ENCODE data around the gene PTPRB. TPM values are rescaled to one million over a fixed set of nuclear protein-coding genes. Genes with fewer than 3 reads are reported as not detected.

Gene PTPRB
- total and polyA plus RNA-seq, 2 of the 8 experiments (the other 6 are each of a cell fraction or from before 2014, with no cell fraction given) = 0.36 to 0.58 TPM

GRCh38 chr12:70628701-70629480 is 8.3 kb downstream of the PTPRB start:
- Histone ChIP-seq H3K4ac (replicated peaks; ENCODE audit: insufficient read length, low read depth, low read length) (no peak overlapping the region), H3K56ac (replicated peaks; ENCODE audit: insufficient read length, low read depth, low read length) (no peak overlapping the region), H2BK12ac (ENCODE audit: low read depth, low read length) (no peak overlapping the region), H2BK15ac (ENCODE audit: low read length) (no peak overlapping the region), H2AFZ (ENCODE audit: low read length) (no peak overlapping the region), H4K5ac (ENCODE audit: insufficient read length, low read depth, low read length) (no peak overlapping the region), H3K4me1 (replicated peaks in 1 of 4; ENCODE audit: control insufficient read depth in 3 of 4, insufficient read depth in 4 of 4, low read length in 3 of 4) (no peaks in the 10 kb centered on the region), H2BK120ac (replicated peaks; ENCODE audit: low read depth, low read length) (no peak overlapping the region), H2BK5ac (ENCODE audit: low read depth, low read length) (no peak overlapping the region), H3K79me2 (ENCODE audit: control insufficient read depth in 1 of 2, insufficient read depth in 2 of 2, low read length in 2 of 2) (no peaks in the 10 kb centered on the region), H3K23me2 (ENCODE audit: low read depth, low read length) (no peaks in the 10 kb centered on the region), H3K9me3 (ENCODE audit: insufficient read depth in 2 of 2, low read depth in 1 of 2, low read length in 1 of 2) (no peaks in the 10 kb centered on the region), H3K9ac (replicated peaks in 1 of 4; ENCODE audit: extremely low read depth in 1 of 4, low read depth in 3 of 4, low read length in 3 of 4) (no peak overlapping the region), H2BK20ac (ENCODE audit: low read length) (no peak overlapping the region), H3K27ac (ENCODE audit: low read depth, low read length) (no peak overlapping the region), H3K4me3 (ENCODE audit: extremely low read depth in 1 of 4, insufficient read depth in 2 of 4, low read depth in 3 of 4, low read length in 4 of 4) (no peak overlapping the region), H3K18ac (ENCODE audit: extremely low read depth, low read length) (no peak overlapping the region), H3K36me3 (ENCODE audit: control insufficient read depth in 2 of 4, insufficient read depth in 4 of 4, low read length in 3 of 4) (no peaks in the 10 kb centered on the region), H3K23ac (ENCODE audit: insufficient read length) (no peak overlapping the region), H3K27me3 (replicated peaks in 1 of 4; ENCODE audit: control insufficient read depth in 3 of 4, extremely low read depth in 1 of 4, insufficient read depth in 3 of 4, low read length in 3 of 4) (no peaks in the 10 kb centered on the region), H4K20me1 (replicated peaks in 1 of 2; ENCODE audit: control insufficient read depth in 1 of 2, insufficient read depth in 2 of 2, low read length in 2 of 2) (peaks cover 0 to 1% of the 10 kb centered on the region in 2 experiments), H4K8ac (ENCODE audit: extremely low read depth, insufficient read depth, low read length) (no peak overlapping the region), H3K79me1 (ENCODE audit: low read depth, low read length) (no peaks in the 10 kb centered on the region), H3K4me2 (ENCODE audit: insufficient read depth in 1 of 2, low read depth in 2 of 2, low read length in 2 of 2) (no peak overlapping the region), H2AK5ac (ENCODE audit: low read depth, low read length) (no peak overlapping the region), H4K91ac (replicated peaks; ENCODE audit: insufficient read length, low read length) (no peak overlapping the region), H3K14ac (ENCODE audit: insufficient read length) (no peak overlapping the region)
- TF ChIP-seq RXRA (IDR thresholded peaks at IDR 0.05; ENCODE audit: insufficient read depth, low read depth, low read length) = no peak
- no peak for TF ChIP-seq SUZ12 (IDR thresholded peaks at IDR 0.05; ENCODE audit: low read length)
- TF ChIP-seq RBBP5 (IDR thresholded peaks at IDR 0.05; ENCODE audit: borderline replicate concordance, low read depth, low read length) = no peak
- no peak for TF ChIP-seq CBX8 (IDR thresholded peaks at IDR 0.05; ENCODE audit: borderline replicate concordance, low read depth, low read length)
- no peak for TF ChIP-seq POU5F1 (IDR thresholded peaks at IDR 0.05; ENCODE audit: low read depth, low read length)
- no peak for TF ChIP-seq BCL11A (IDR thresholded peaks at IDR 0.05; ENCODE audit: low read depth in 2 of 2, low read length in 2 of 2)
- TF ChIP-seq EZH2 (IDR thresholded peaks at IDR 0.05; ENCODE audit: low read depth, low read length, severe bottlenecking) = no peak
- DNase-seq (ENCODE audit: low read depth in 1 of 2, low spot score in 2 of 2) (no peak), FAIRE-seq (no peak)
- POLR2A ChIA-PET (ENCODE audit: partially characterized antibody) = no interaction called here
- WGBS, 2 experiments (ENCODE audit: extremely low coverage in 1 of 2, insufficient coverage in 1 of 2, insufficient read length in 1 of 2, insufficient replicate concordance in 2 of 2, low coverage in 1 of 2, low lambda C conversion rate in 2 of 2, missing lambda C conversion rate in 1 of 2) = 84% methylated on average over 3 of the region's 3 CpGs; no CpG with 5 or more reads in 1 of the 2 experiments
- CTCF ChIA-PET (ENCODE audit: partially characterized antibody) = interaction anchor here (1.1 kb wide), 1 partner anchor 10 kb away, joined by 4 read pairs; no protein-coding TSS in a partner anchor

Measured in H1 (cell line).